H4 (cell line): Measurements from ENCODE around the gene MMAA. TPM values are rescaled to one million over a fixed set of nuclear protein-coding genes. Genes with fewer than 3 reads are reported as not detected.

Source experiments
- total RNA-seq: library from RNA; depleted of rRNA; stranded (reverse); fragments of >200 nt; shearing (Covaris generic); gene quantifications from 2 replicates; pipeline ENCODE4 v1.2.3, GENCODE V29; 2014; rRNA removed

The MMAA gene
- total RNA-seq, 1 experiment from 2014 or later: 1.1 TPM

Other genes with a start within 250 kb of the MMAA start
- 16.2 and 21.1 TPM in 2 replicates for gene SMAD1, start 137.5 kb upstream of the MMAA start, total RNA-seq
- gene C4orf51, start 60.8 kb downstream of the MMAA start, total RNA-seq: not detected in 2 replicates